Trophoblast cell (in vitro differentiated cells and primary cell): ENCODE results near the gene MBOAT1.

Experiments
- DNase-seq, 2 donors: peaks; one replicate each; pipeline ENCODE4 v3.0.0-alpha.2; 2016
- H2AFZ ChIP-seq: 2 replicates; pipeline ENCODE4 v1.6.1; 2013; ENCODE audit warnings: low read length, moderate library complexity, mild to moderate bottlenecking; ENCODE audit not compliant: insufficient read depth, poor library complexity
- H2AK5ac ChIP-seq: 2 replicates; pipeline ENCODE4 v1.6.1; 2013; ENCODE audit warnings: mild to moderate bottlenecking, low read length
- H2BK120ac ChIP-seq: 2 replicates; pipeline ENCODE4 v1.6.1; 2013; ENCODE audit warnings: low read length, mild to moderate bottlenecking, moderate library complexity; ENCODE audit not compliant: insufficient read depth, poor library complexity
- H2BK12ac ChIP-seq: 2 replicates; pipeline ENCODE4 v1.6.1; 2013; ENCODE audit warnings: mild to moderate bottlenecking, low read length, moderate library complexity
- H2BK5ac ChIP-seq: 2 replicates; pipeline ENCODE4 v1.6.1; 2013; ENCODE audit warnings: low read length, low read depth, moderate library complexity, mild to moderate bottlenecking; ENCODE audit not compliant: poor library complexity
- H3K14ac ChIP-seq: 2 replicates; pipeline ENCODE4 v1.6.1; 2013; ENCODE audit warnings: mild to moderate bottlenecking, low read length
- H3K18ac ChIP-seq: 2 replicates; pipeline ENCODE4 v1.6.1; 2013; ENCODE audit warnings: mild to moderate bottlenecking, low read length
- H3K23ac ChIP-seq: 2 replicates; pipeline ENCODE4 v1.6.1; 2013; ENCODE audit warnings: low read length
- H3K27ac ChIP-seq: 2 replicates; pipeline ENCODE4 v1.5.1; 2013; ENCODE audit warnings: low read depth, mild to moderate bottlenecking, inconsistent platforms, low read length, moderate library complexity
- H3K27me3 ChIP-seq: 2 replicates; pipeline ENCODE4 v1.6.1; 2013; ENCODE audit warnings: inconsistent platforms, mild to moderate bottlenecking, low read length, moderate library complexity; ENCODE audit not compliant: insufficient read depth
- H3K36me3 ChIP-seq, 2 experiments: 1 replicate in 1 of 2; 2 replicates in 1 of 2; pipeline ENCODE4 v1.6.1; 2013; ENCODE audit warnings: low read length in 2 of 2, mild to moderate bottlenecking in 2 of 2, moderate library complexity in 1 of 2; ENCODE audit not compliant: insufficient read depth in 2 of 2, control insufficient read depth in 1 of 2
- H3K4ac ChIP-seq: 2 replicates; pipeline ENCODE4 v1.6.1; 2013; ENCODE audit warnings: low read depth, mild to moderate bottlenecking, low read length, moderate library complexity
- H3K4me1 ChIP-seq, 2 experiments: 1 replicate in 1 of 2; 2 replicates in 1 of 2; pipeline ENCODE4 v1.6.1; 2013; ENCODE audit warnings: low read length in 2 of 2, mild to moderate bottlenecking in 2 of 2, moderate library complexity in 1 of 2; ENCODE audit not compliant: insufficient read depth in 2 of 2, control insufficient read depth in 1 of 2
- H3K4me2 ChIP-seq: 2 replicates; pipeline ENCODE4 v1.6.1; 2013; ENCODE audit warnings: inconsistent platforms, mild to moderate bottlenecking, low read length, moderate library complexity
- H3K4me3 ChIP-seq: 2 replicates; pipeline ENCODE4 v1.5.1; 2013; ENCODE audit warnings: mild to moderate bottlenecking, low read depth, low read length, inconsistent platforms
- H3K79me1 ChIP-seq: one replicate; pipeline ENCODE4 v1.6.1; 2013; ENCODE audit warnings: low read length
- H3K79me2 ChIP-seq: 2 replicates; pipeline ENCODE4 v1.6.1; 2013; ENCODE audit warnings: low read length, mild to moderate bottlenecking; ENCODE audit not compliant: control insufficient read depth, insufficient read depth, poor library complexity
- H3K9ac ChIP-seq: 2 replicates; pipeline ENCODE4 v1.6.1; 2013; ENCODE audit warnings: mild to moderate bottlenecking, low read length
- H3K9me3 ChIP-seq: 2 replicates; pipeline ENCODE4 v1.6.1; 2013; ENCODE audit warnings: low read depth, mild to moderate bottlenecking, control low read depth, inconsistent platforms, low read length; ENCODE audit not compliant: insufficient read depth
- H4K12ac ChIP-seq: 2 replicates; pipeline ENCODE4 v1.6.1; 2013; ENCODE audit warnings: low read depth, mild to moderate bottlenecking, low read length, moderate library complexity
- H4K8ac ChIP-seq: 2 replicates; pipeline ENCODE4 v1.6.1; 2013; ENCODE audit warnings: low read depth, mild to moderate bottlenecking, low read length, moderate library complexity
- H4K91ac ChIP-seq: one replicate; pipeline ENCODE4 v1.6.1; 2013; ENCODE audit warnings: low read depth, mild to moderate bottlenecking, low read length, moderate library complexity
- WGBS: extraction: QIAGEN DNeasy Blood & Tissue Kit; methylation state at CpG from one replicate; pipeline ENCODE4 v1.1.7; 2013; ENCODE audit warnings: missing lambda C conversion rate; ENCODE audit not compliant: insufficient read length, insufficient coverage; ENCODE audit errors: extremely low coverage; 5-methylcytosine and 5-hydroxymethylcytosine counted together

The MBOAT1 gene

GRCh38 chr6:20205722-20206161, 6.5 kb downstream of the MBOAT1 start:
- Histone ChIP-seq H3K23ac (no peak overlapping the region), H4K91ac (no peak overlapping the region), H2BK5ac (no peak overlapping the region), H4K8ac (no peak overlapping the region), H3K4ac (no peak overlapping the region), H3K79me1 (peaks cover 4% of the 10 kb centered on the region), H3K36me3 (no peaks in the 10 kb centered on the region), H3K4me3 (no peak overlapping the region), H2AK5ac (no peak overlapping the region), H3K9me3 (no peaks in the 10 kb centered on the region), H4K12ac (no peak overlapping the region), H3K27ac (no peak overlapping the region), H2BK12ac (no peak overlapping the region), H3K4me1 (peaks cover 7 to 9% of the 10 kb centered on the region in 2 experiments), H3K9ac (no peak overlapping the region), H3K4me2 (no peak overlapping the region), H3K18ac (no peak overlapping the region), H3K79me2 (peaks cover 3% of the 10 kb centered on the region), H2AFZ (no peak overlapping the region), H3K14ac (no peak overlapping the region), H2BK120ac (no peak overlapping the region), H3K27me3 (no peaks in the 10 kb centered on the region)
- WGBS = no CpG with 5 or more reads among the region's 6 CpGs
- no peak for DNase-seq

GRCh38 chr6:20204512-20204894, 7.8 kb downstream of the MBOAT1 start:
- H3K18ac ChIP-seq = peak overlapping the region; percentile 67
- no peak overlapping the region for H3K4me3 ChIP-seq
- H3K79me2 ChIP-seq = peaks cover 3% of the 10 kb centered on the region
- DNase-seq = no peak
- H2AFZ ChIP-seq = no peak overlapping the region
- H3K4me2 ChIP-seq = no peak overlapping the region
- H3K27ac ChIP-seq = no peak overlapping the region
- peak overlapping the region; percentile 31 for H2BK120ac ChIP-seq
- no peaks in the 10 kb centered on the region for H3K9me3 ChIP-seq
- H2BK12ac ChIP-seq = peak overlapping the region; percentile 59
- WGBS = no CpG with 5 or more reads among the region's 4 CpGs
- H3K23ac ChIP-seq = no peak overlapping the region
- H3K27me3 ChIP-seq = no peaks in the 10 kb centered on the region
- H3K36me3 ChIP-seq = no peaks in the 10 kb centered on the region
- H4K91ac ChIP-seq = peak overlapping the region; percentile 42
- H3K14ac ChIP-seq = peak overlapping the region; percentile 38
- H4K8ac ChIP-seq = peak overlapping the region; percentile 73
- peak overlapping the region; percentile 72 for H4K12ac ChIP-seq
- H3K4ac ChIP-seq = peak overlapping the region; percentile 70
- peaks cover 4% of the 10 kb centered on the region for H3K79me1 ChIP-seq
- peaks cover 7 to 9% of the 10 kb centered on the region in 2 experiments for H3K4me1 ChIP-seq
- H2BK5ac ChIP-seq = peak overlapping the region; percentile 59
- H2AK5ac ChIP-seq = peak overlapping the region; percentile 77
- no peak overlapping the region for H3K9ac ChIP-seq

GRCh38 chr6:20203561-20204511, 8.4 kb downstream of the MBOAT1 start:
- H3K18ac ChIP-seq = no peak overlapping the region
- H4K8ac ChIP-seq = peak overlapping the region; percentile 73
- H3K23ac ChIP-seq = no peak overlapping the region
- H3K4me3 ChIP-seq = no peak overlapping the region
- peak overlapping the region; percentile 10 for H4K91ac ChIP-seq
- DNase-seq = no peak
- no peak overlapping the region for H3K9ac ChIP-seq
- H2BK120ac ChIP-seq = no peak overlapping the region
- no peak overlapping the region for H2AFZ ChIP-seq
- H3K27me3 ChIP-seq = no peaks in the 10 kb centered on the region
- WGBS = no CpG with 5 or more reads among the region's 7 CpGs
- H3K4ac ChIP-seq = peak overlapping the region; percentile 4
- peaks cover 4% of the 10 kb centered on the region for H3K79me1 ChIP-seq
- no peaks in the 10 kb centered on the region for H3K36me3 ChIP-seq
- no peak overlapping the region for H2BK12ac ChIP-seq
- no peak overlapping the region for H4K12ac ChIP-seq
- H3K14ac ChIP-seq = peak overlapping the region; percentile 6
- no peak overlapping the region for H2BK5ac ChIP-seq
- no peaks in the 10 kb centered on the region for H3K9me3 ChIP-seq
- H3K79me2 ChIP-seq = peaks cover 3% of the 10 kb centered on the region
- no peak overlapping the region for H3K27ac ChIP-seq
- no peak overlapping the region for H2AK5ac ChIP-seq
- H3K4me1 ChIP-seq = peaks cover 7 to 9% of the 10 kb centered on the region in 2 experiments
- H3K4me2 ChIP-seq = no peak overlapping the region

- Histone ChIP-seq H3K36me3 (no peaks in the 10 kb centered on the region), H3K18ac (no peak overlapping the region), H3K4me1 (peaks cover 7 to 9% of the 10 kb centered on the region in 2 experiments), H4K8ac (no peak overlapping the region), H3K4me2 (no peak overlapping the region), H3K9me3 (no peaks in the 10 kb centered on the region), H3K4me3 (no peak overlapping the region), H2AK5ac (no peak overlapping the region), H2BK120ac (no peak overlapping the region), H3K23ac (no peak overlapping the region), H2BK5ac (no peak overlapping the region), H3K27me3 (no peaks in the 10 kb centered on the region), H4K91ac (no peak overlapping the region), H3K27ac (no peak overlapping the region), H2BK12ac (no peak overlapping the region), H4K12ac (no peak overlapping the region), H3K14ac (no peak overlapping the region), H3K4ac (no peak overlapping the region), H3K9ac (no peak overlapping the region), H2AFZ (no peak overlapping the region), H3K79me2 (peaks cover 3% of the 10 kb centered on the region), H3K79me1 (peaks cover 4% of the 10 kb centered on the region)
- WGBS = no CpG with 5 or more reads among the region's 3 CpGs
- DNase-seq = peak in 1 of 2 donors; percentile 68
Observed at GRCh38 chr6:20202699-20203302, 9.5 kb downstream of the MBOAT1 start.
